HG03571 (cell line): ENCODE data around the gene CYP2D6.
"Not testable (repeated sequence)": the region's sequence is repeated elsewhere in the genome, so short reads cannot be mapped to it uniquely, and the experiment has no call there.

Source experiments
- ATAC-seq: cut with Tn5 transposase; IDR thresholded peaks from one replicate; pipeline ENCODE4 v1.9.1; 2021; ENCODE audit not compliant: unreplicated experiment

The CYP2D6 gene

GRCh38 chr22:42158456-42159132 is 28.0 kb upstream of the CYP2D6 start:
- no peak for ATAC-seq

GRCh38 chr22:42156598-42156997 is 26.0 kb upstream of the CYP2D6 start:
- ATAC-seq = no peak

- ATAC-seq = no peak
Observed at GRCh38 chr22:42156121-42156520, 25.5 kb upstream of the CYP2D6 start.

- ATAC-seq = no peak
Observed at GRCh38 chr22:42155053-42155543, 24.5 kb upstream of the CYP2D6 start.

GRCh38 chr22:42154293-42155052 is 23.9 kb upstream of the CYP2D6 start:
- ATAC-seq = no peak

- no peak for ATAC-seq
Observed at GRCh38 chr22:42152661-42153270, 22.2 kb upstream of the CYP2D6 start.

- ATAC-seq = no peak
Observed at GRCh38 chr22:42151924-42152635, 21.5 kb upstream of the CYP2D6 start.

GRCh38 chr22:42150727-42151590 is 20.3 kb upstream of the CYP2D6 start:
- no peak for ATAC-seq

GRCh38 chr22:42149798-42150197 is 19.2 kb upstream of the CYP2D6 start:
- ATAC-seq = not testable (repeated sequence)

GRCh38 chr22:42145175-42145574 is 14.6 kb upstream of the CYP2D6 start:
- ATAC-seq = no peak

- not testable (repeated sequence) for ATAC-seq
Observed at GRCh38 chr22:42143859-42144822, 13.5 kb upstream of the CYP2D6 start.

- ATAC-seq = no peak
Observed at GRCh38 chr22:42142771-42143461, 12.3 kb upstream of the CYP2D6 start.

- ATAC-seq = not testable (repeated sequence)
Observed at GRCh38 chr22:42141307-42142057, 10.9 kb upstream of the CYP2D6 start.

- not testable (repeated sequence) for ATAC-seq
Observed at GRCh38 chr22:42140153-42140552, 9.5 kb upstream of the CYP2D6 start.

- ATAC-seq = not testable (repeated sequence)
Observed at GRCh38 chr22:42139508-42139907, 8.9 kb upstream of the CYP2D6 start.

- ATAC-seq = no peak
Observed at GRCh38 chr22:42138972-42139371, 8.4 kb upstream of the CYP2D6 start.

GRCh38 chr22:42138122-42138770 is 7.6 kb upstream of the CYP2D6 start:
- no peak for ATAC-seq
